ENCODE data around the gene SOX12.
A peak's percentile ranks its signal among the peaks of the same experiment; 100 is the strongest.
"Not testable (repeated sequence)": the region's sequence is repeated elsewhere in the genome, so short reads cannot be mapped to it uniquely, and the experiment has no call there.

SOX12 gene

GRCh38 chr20:363319-364078, 38.1 kb downstream of the SOX12 start:
- DNase-seq, result peak; percentile 63

- no peak for DNase-seq
These were observed 39.8 kb downstream of the SOX12 start for GRCh38 chr20:364905-365794.

DNA sequence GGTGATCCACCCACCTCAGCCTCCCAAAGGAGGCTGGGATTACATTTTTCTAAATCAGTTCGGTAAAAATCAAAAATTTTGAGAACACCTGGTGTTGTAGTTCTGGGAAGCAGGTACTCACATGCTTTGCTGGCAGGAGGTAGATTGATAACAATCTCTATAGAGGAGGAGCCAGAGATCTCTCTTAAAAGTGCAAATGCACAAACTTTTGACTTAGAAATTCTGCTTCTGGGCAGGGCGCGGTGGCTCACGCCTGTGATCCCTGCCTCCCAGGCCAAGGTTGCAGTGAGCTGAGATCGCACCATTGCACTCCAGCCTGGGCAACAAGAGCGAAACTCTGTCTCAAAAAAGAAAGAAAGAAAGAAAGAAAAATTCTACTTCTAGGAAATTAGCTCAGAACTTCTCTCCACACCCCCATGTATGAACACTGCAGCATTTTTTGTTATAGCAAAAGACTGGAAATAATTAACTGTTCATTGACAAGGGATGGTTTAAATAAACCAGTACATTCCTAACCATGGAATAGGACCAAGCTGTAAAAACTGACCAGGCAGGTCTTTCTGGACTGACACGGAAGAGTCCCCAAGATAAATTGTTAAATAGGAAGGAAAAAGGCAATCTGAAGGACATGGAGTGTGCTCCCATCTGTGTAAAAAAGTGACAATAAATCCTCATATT, 40.8 kb downstream of the SOX12 start:
- DNase-seq, result no peak

DNA sequence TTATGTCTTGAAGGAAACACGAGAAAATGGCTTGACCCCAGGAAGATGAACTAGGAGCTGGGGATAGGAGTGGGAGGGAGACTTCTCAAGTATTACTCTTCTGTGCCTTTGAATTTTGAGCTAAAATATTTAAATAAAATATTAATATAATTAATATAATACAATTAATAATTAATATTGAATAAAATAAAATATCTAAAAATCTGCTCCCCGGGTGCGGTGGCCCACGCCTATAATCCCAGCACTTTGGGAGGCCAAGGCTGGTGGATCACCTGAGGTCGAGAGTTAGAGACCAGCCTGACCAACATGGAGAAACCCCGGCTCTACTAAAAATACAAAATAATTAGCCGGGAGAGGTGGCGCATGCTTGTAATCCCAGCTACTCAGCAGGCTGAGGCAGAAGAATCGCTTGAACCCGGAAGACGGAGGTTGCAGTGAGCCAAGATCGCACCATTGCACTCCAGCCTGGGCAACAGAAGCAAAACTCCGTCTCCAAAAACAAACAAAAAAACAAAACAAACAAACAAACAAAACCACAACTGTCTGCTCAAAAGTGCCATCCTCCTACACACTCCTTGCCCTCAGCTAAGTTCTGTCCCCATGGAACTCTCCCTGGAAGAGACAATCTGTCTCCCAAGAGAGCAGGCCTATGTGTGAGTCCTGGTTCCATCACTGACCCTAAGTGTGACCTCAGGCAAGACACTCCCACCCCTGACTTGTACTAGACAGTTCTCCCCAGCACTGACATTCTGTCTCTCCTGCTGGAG, 41.5 kb downstream of the SOX12 start:
- DNase-seq, result no peak

DNA sequence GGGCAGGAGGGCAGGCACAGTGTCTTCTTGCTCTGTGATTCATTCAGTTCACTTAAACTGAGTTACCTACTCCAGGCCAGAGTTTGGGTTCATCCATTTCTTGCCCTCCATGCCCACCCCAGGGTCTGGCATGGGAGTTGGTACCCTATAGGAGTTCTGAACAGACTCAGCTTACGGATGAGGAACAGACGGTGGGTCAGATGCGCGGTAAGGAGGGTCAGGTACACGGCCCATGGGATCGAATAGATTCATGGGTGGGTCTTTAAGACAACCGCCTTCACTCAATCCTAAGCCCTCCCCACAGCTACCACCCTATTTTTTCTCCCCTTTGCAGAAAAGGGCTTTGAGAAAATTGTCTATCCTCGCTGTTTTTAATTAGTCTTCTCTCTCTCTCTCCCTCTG, 42.1 kb downstream of the SOX12 start:
- DNase-seq, result no peak

GRCh38 chr20:368915-369314, 43.6 kb downstream of the SOX12 start:
- DNase-seq, result no peak

- no peak for DNase-seq
These were observed 44.8 kb downstream of the SOX12 start for GRCh38 chr20:370151-370600.

- no peak for DNase-seq
These were observed 45.8 kb downstream of the SOX12 start for GRCh38 chr20:370977-371754.

- DNase-seq, result peak; percentile 62
These were observed 46.6 kb downstream of the SOX12 start for GRCh38 chr20:371755-372542.

DNA sequence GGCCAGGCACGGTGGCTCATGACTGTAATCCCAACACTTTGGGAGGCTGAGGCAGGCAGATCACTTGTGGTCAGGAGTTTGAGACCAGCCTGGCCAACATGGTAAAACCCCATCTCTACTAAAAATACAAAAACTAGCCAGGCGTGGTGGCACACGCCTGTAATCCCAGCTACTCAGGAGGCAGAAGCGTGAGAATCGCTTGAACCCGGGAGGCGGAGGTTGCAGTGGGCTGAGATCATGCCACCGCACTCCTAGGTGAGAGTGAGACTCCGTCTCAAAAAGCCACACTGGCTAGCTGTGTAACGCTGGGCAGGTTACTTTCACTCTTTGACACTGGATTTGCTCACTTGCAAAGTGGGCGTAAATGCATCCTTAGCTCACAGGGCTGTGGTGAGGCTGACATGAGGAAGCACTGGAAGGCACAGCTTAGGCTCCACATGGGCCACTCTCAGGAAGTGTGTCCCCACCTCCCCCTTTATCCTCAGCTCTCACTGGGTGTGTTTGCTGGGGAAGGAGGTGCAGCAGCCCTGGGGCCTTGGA, 47.3 kb downstream of the SOX12 start:
- peak; percentile 62 for DNase-seq

GRCh38 chr20:373171-373890, 48.0 kb downstream of the SOX12 start:
- peak; percentile 95 for DNase-seq

GRCh38 chr20:375265-375889, 50.0 kb downstream of the SOX12 start:
- DNase-seq, result no peak

- no peak for DNase-seq
These were observed 50.7 kb downstream of the SOX12 start for GRCh38 chr20:376089-376488.

GRCh38 chr20:376750-377149, 51.4 kb downstream of the SOX12 start:
- DNase-seq, result no peak

GRCh38 chr20:377578-377977, 52.2 kb downstream of the SOX12 start:
- not testable (repeated sequence) for DNase-seq

GRCh38 chr20:378961-379336, 53.6 kb downstream of the SOX12 start:
- no peak for DNase-seq
